SK-N-SH treated with all-trans-retinoic acid at 6 μM for 48 hours (cell line): ENCODE results near the gene GNAS.

Source experiments
- ATAC-seq: fragments of 200-7000 bp; cut with Tn5 transposase; 3 replicates; pipeline ENCODE4 v1.9.1; 2020; ENCODE audit warnings: mild to moderate bottlenecking, moderate library complexity
- ARNTL ChIP-seq: fragments of 450-650 bp; formaldehyde crosslinking; IDR thresholded peaks from 2 replicates; pipeline ENCODE4 v1.5.0; 2020; ENCODE audit warnings: low read depth, mild to moderate bottlenecking, moderate library complexity, borderline replicate concordance
- BACH2 ChIP-seq: fragments of 250-450 bp; sonication (Bioruptor Pico); IDR thresholded peaks from 2 replicates; pipeline ENCODE4 v1.9.0; 2021; ENCODE audit warnings: mild to moderate bottlenecking, borderline replicate concordance
- CREB5 ChIP-seq: fragments of 250-450 bp; sonication (Bioruptor Pico); IDR thresholded peaks from 2 replicates; pipeline ENCODE4 v1.5.1; 2020; ENCODE audit warnings: low read depth, mild to moderate bottlenecking, moderate library complexity
- CSDC2 ChIP-seq: fragments of 250-450 bp; sonication (Bioruptor Pico); IDR thresholded peaks from 2 replicates; pipeline ENCODE4 v1.5.0; 2020; ENCODE audit warnings: mild to moderate bottlenecking, moderate library complexity
- ESRRG ChIP-seq: fragments of 250-450 bp; sonication (Bioruptor Pico); IDR thresholded peaks from 2 replicates; pipeline ENCODE4 v1.6.1; 2021; ENCODE audit warnings: mild to moderate bottlenecking
- GLIS3 ChIP-seq: fragments of 250-450 bp; sonication (Bioruptor Pico); IDR thresholded peaks from 2 replicates; pipeline ENCODE4 v1.5.0; 2020; ENCODE audit warnings: mild to moderate bottlenecking, moderate library complexity
- OSR1 ChIP-seq: fragments of 250-450 bp; sonication (Bioruptor Pico); IDR thresholded peaks from 2 replicates; pipeline ENCODE4 v1.8.0; 2022; ENCODE audit warnings: moderate library complexity, mild to moderate bottlenecking, inconsistent platforms
- PATZ1 ChIP-seq: fragments of 250-450 bp; sonication (Bioruptor Pico); IDR thresholded peaks from 2 replicates; pipeline ENCODE4 v1.8.0; 2020; ENCODE audit warnings: mild to moderate bottlenecking, moderate library complexity, borderline replicate concordance
- POU6F1 ChIP-seq: fragments of 250-450 bp; sonication (Bioruptor Pico); IDR thresholded peaks from 2 replicates; pipeline ENCODE4 v1.8.0; 2021; ENCODE audit warnings: low read depth, mild to moderate bottlenecking, moderate library complexity, borderline replicate concordance
- PPARA ChIP-seq: fragments of 250-450 bp; sonication (Bioruptor Pico); IDR thresholded peaks from 2 replicates; pipeline ENCODE4 v1.5.0; 2020; ENCODE audit warnings: mild to moderate bottlenecking, borderline replicate concordance
- SNAI2 ChIP-seq: fragments of 250-450 bp; sonication (Bioruptor Pico); IDR thresholded peaks from 2 replicates; pipeline ENCODE4 v1.5.0; 2020; ENCODE audit warnings: mild to moderate bottlenecking, moderate library complexity
- TOX ChIP-seq: fragments of 250-450 bp; sonication (Bioruptor Pico); IDR thresholded peaks from 2 replicates; pipeline ENCODE4 v1.8.0; 2021; ENCODE audit warnings: mild to moderate bottlenecking, moderate library complexity, borderline replicate concordance
- TSHZ2 ChIP-seq: fragments of 250-450 bp; sonication (Bioruptor Pico); IDR thresholded peaks from 2 replicates; pipeline ENCODE4 v1.5.0; 2020; ENCODE audit warnings: mild to moderate bottlenecking, moderate library complexity
- ZC3H10 ChIP-seq: fragments of 250-450 bp; sonication (Bioruptor Pico); IDR thresholded peaks from 2 replicates; pipeline ENCODE4 v1.5.1; 2021; ENCODE audit warnings: mild to moderate bottlenecking, moderate library complexity
- ZFP3 ChIP-seq: fragments of 250-450 bp; sonication (Bioruptor Pico); IDR thresholded peaks from 2 replicates; pipeline ENCODE4 v1.5.0; 2020; ENCODE audit warnings: mild to moderate bottlenecking, moderate library complexity
- ZFP30 ChIP-seq: fragments of 450-650 bp; formaldehyde crosslinking; IDR thresholded peaks from 2 replicates; pipeline ENCODE4 v1.5.0; 2022; ENCODE audit warnings: mild to moderate bottlenecking, moderate library complexity
- ZNF565 ChIP-seq: fragments of 450-650 bp; formaldehyde crosslinking; conservative IDR thresholded peaks from 2 replicates; pipeline ENCODE4 v1.5.0; 2020; ENCODE audit warnings: low read depth, mild to moderate bottlenecking, moderate library complexity
- ZNF70 ChIP-seq: fragments of 450-650 bp; formaldehyde crosslinking; IDR thresholded peaks from 2 replicates; pipeline ENCODE4 v1.5.0; 2020; ENCODE audit warnings: mild to moderate bottlenecking, moderate library complexity
- ZNF8 ChIP-seq: fragments of 450-650 bp; formaldehyde crosslinking; IDR thresholded peaks from 2 replicates; pipeline ENCODE4 v1.5.0; 2020; ENCODE audit warnings: mild to moderate bottlenecking, moderate library complexity

GNAS gene

GRCh38 chr20:58894652-58895447, 42.3 kb downstream of the GNAS start:
- no peak for ATAC-seq
- no peak for TF ChIP-seq CSDC2 (CRISPR knock-in tag)
- TF ChIP-seq TSHZ2 (CRISPR knock-in tag), result no peak
- no peak for TF ChIP-seq BACH2 (CRISPR knock-in tag)
- no peak for TF ChIP-seq ZNF70 (CRISPR knock-in tag)
- TF ChIP-seq OSR1, result no peak
- TF ChIP-seq ARNTL (CRISPR knock-in tag), result no peak
- no peak for TF ChIP-seq ESRRG (CRISPR knock-in tag)
- TF ChIP-seq PATZ1, result no peak
- TF ChIP-seq PPARA, result no peak
- TF ChIP-seq SNAI2, result no peak
- TF ChIP-seq POU6F1, result no peak
- no peak for TF ChIP-seq ZFP30 (CRISPR knock-in tag)
- TF ChIP-seq ZNF8 (CRISPR knock-in tag), result no peak
- TF ChIP-seq ZFP3 (CRISPR knock-in tag), result no peak
- no peak for TF ChIP-seq ZNF565
- no peak for TF ChIP-seq ZC3H10 (CRISPR knock-in tag)
- no peak for TF ChIP-seq TOX (CRISPR knock-in tag)
- TF ChIP-seq GLIS3 (CRISPR knock-in tag), result no peak
- TF ChIP-seq, all 23 proteins: peak for 0

- no peak for ATAC-seq
- TF ChIP-seq ZNF565, result no peak
- no peak for TF ChIP-seq ZNF70 (CRISPR knock-in tag)
- no peak for TF ChIP-seq ZFP3 (CRISPR knock-in tag)
- TF ChIP-seq SNAI2, result no peak
Observed at GRCh38 chr20:58895448-58896180, 43.1 kb downstream of the GNAS start.

- TF ChIP-seq TOX (CRISPR knock-in tag), result no peak
- TF ChIP-seq POU6F1, result no peak
- no peak for TF ChIP-seq ESRRG (CRISPR knock-in tag)
- TF ChIP-seq ARNTL (CRISPR knock-in tag), result no peak
- TF ChIP-seq CREB5 (CRISPR knock-in tag), result no peak
- no peak for ATAC-seq
Observed at GRCh38 chr20:58896820-58897219, 44.3 kb downstream of the GNAS start.
